Measurements from ENCODE around the gene OTX1.

DNA sequence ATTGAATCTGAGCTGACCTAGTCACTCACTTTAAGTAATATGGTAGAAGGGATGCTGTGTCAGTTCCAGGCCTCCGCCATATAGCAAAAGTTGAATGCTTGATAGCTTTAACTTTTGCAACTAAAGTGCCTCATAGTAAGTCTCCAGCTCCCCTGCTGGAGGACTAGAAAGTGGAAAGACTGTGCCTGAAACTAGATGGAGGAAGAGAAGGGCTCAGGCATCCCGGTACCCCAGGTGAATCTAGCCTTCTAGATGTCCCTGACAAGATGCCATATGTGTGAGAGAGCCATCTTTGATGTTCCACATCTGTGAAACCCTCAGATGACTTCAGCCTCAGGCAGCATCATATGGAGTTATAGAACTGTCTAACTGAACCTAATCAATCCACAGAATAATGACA lies 21.0 kb downstream of the OTX1 start:
- TF ChIP-seq, protein P1, sequence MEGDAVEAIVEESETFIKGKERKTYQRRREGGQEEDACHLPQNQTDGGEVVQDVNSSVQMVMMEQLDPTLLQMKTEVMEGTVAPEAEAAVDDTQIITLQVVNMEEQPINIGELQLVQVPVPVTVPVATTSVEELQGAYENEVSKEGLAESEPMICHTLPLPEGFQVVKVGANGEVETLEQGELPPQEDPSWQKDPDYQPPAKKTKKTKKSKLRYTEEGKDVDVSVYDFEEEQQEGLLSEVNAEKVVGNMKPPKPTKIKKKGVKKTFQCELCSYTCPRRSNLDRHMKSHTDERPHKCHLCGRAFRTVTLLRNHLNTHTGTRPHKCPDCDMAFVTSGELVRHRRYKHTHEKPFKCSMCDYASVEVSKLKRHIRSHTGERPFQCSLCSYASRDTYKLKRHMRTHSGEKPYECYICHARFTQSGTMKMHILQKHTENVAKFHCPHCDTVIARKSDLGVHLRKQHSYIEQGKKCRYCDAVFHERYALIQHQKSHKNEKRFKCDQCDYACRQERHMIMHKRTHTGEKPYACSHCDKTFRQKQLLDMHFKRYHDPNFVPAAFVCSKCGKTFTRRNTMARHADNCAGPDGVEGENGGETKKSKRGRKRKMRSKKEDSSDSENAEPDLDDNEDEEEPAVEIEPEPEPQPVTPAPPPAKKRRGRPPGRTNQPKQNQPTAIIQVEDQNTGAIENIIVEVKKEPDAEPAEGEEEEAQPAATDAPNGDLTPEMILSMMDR (IDR thresholded peaks at IDR 0.05): no peak
- no peak for TF ChIP-seq POLR2A (IDR thresholded peaks at IDR 0.05)

Measured in uterus (tissue), 2 donors.